ENCODE data around the gene KIRREL3. TPM values are rescaled to one million over a fixed set of nuclear protein-coding genes. Genes with fewer than 3 reads are reported as not detected.
"Not testable (repeated sequence)": the region's sequence is repeated elsewhere in the genome, so short reads cannot be mapped to it uniquely, and the experiment has no call there.

The KIRREL3 gene
- total and polyA plus RNA-seq, 9 of the 15 experiments (the other 6 are each of a cell fraction or from before 2014, with no cell fraction given) = 0.04 to 0.10 TPM; not detected in 7

GRCh38 chr11:126373389-126374066, 627.0 kb downstream of the KIRREL3 start:
- CTCF ChIA-PET (ENCODE audit: low intra/inter-chr PET ratio); H3K4me3 ChIP-seq; H3K79me2 ChIP-seq (ENCODE audit: control insufficient read depth, insufficient read depth, low read length); intact Hi-C loops (cut with micrococcal nuclease); H3K27me3 ChIP-seq (ENCODE audit: control insufficient read depth in 2 of 2, insufficient read depth in 2 of 2, low read length in 2 of 2); H3K9me3 ChIP-seq (replicated peaks; ENCODE audit: control insufficient read depth, insufficient read depth, low read depth, low read length); POLR2A ChIA-PET; DNase-seq (ENCODE audit: extremely low read depth in 1 of 4, low spot score in 3 of 4); H3K9me1 ChIP-seq (ENCODE audit: control insufficient read depth, insufficient read depth, low read length); H3K27ac ChIP-seq (ENCODE audit: extremely low read depth, low read depth, low read length); BruUV-seq (replicated peaks); H2AFZ ChIP-seq (ENCODE audit: low read depth, low read length); H3K4me1 ChIP-seq (replicated peaks in 1 of 2; ENCODE audit: control insufficient read depth in 2 of 2, insufficient read depth in 2 of 2, low read length in 2 of 2); H3K36me3 ChIP-seq (ENCODE audit: control insufficient read depth, insufficient read depth, low read length); H3K9ac ChIP-seq (ENCODE audit: insufficient read depth in 1 of 2, low read depth in 2 of 2, low read length in 2 of 2); FAIRE-seq; H4K20me1 ChIP-seq (replicated peaks; ENCODE audit: control insufficient read depth, insufficient read depth, low read length); in situ Hi-C loops (cut with MboI); H3K4me2 ChIP-seq (ENCODE audit: insufficient read depth, low read length); ATAC-seq: not testable (repeated sequence)
- 37% methylated on average over 9 of the region's 12 CpGs for WGBS (ENCODE audit: insufficient coverage, low coverage, missing lambda C conversion rate)

Small RNAs within 50 kb of the gene (microRNA-seq; reads per million reads assigned to microRNA genes)
- not detected for gene MIR3167 (ENCODE audit: borderline microRNAs expressed)

Small RNAs within 50 kb of the gene (small RNA-seq; reads per million reads assigned to genes)
- gene AP001318.3 (not detected), gene MIR3167 (not detected)

Measured in K562 (cell line).